GM19035 (cell line): ENCODE results near the gene RPGR.
A peak's percentile ranks its signal among the peaks of the same experiment; 100 is the strongest.

ENCODE experiments used
- ATAC-seq: cut with Tn5 transposase; IDR thresholded peaks from one replicate; pipeline ENCODE4 v1.9.1; 2021; ENCODE audit not compliant: unreplicated experiment

RPGR gene

GRCh38 chrX:38320819-38321218 lies 6.5 kb downstream of the RPGR start:
- ATAC-seq, result no peak

- no peak for ATAC-seq
These were observed 8.7 kb downstream of the RPGR start for GRCh38 chrX:38318606-38319005.

- no peak for ATAC-seq
These were observed 9.1 kb downstream of the RPGR start for GRCh38 chrX:38318196-38318595.

- no peak for ATAC-seq
These were observed 12.1 kb downstream of the RPGR start for GRCh38 chrX:38315186-38315585.

GRCh38 chrX:38313190-38313589 lies 14.1 kb downstream of the RPGR start:
- ATAC-seq, result no peak

GRCh38 chrX:38312436-38312835 lies 14.9 kb downstream of the RPGR start:
- no peak for ATAC-seq

- ATAC-seq, result no peak
These were observed 15.6 kb downstream of the RPGR start for GRCh38 chrX:38311743-38312142.

- no peak for ATAC-seq
These were observed 21.3 kb downstream of the RPGR start for GRCh38 chrX:38305971-38306370.

- no peak for ATAC-seq
These were observed 23.3 kb downstream of the RPGR start for GRCh38 chrX:38304010-38304409.

GRCh38 chrX:38293741-38294140 lies 33.6 kb downstream of the RPGR start:
- no peak for ATAC-seq

- ATAC-seq, result no peak
These were observed 39.6 kb downstream of the RPGR start for GRCh38 chrX:38287674-38288073.

- no peak for ATAC-seq
These were observed 41.7 kb downstream of the RPGR start for GRCh38 chrX:38285649-38286048.

GRCh38 chrX:38282049-38282448 lies 45.3 kb downstream of the RPGR start:
- ATAC-seq, result no peak

- no peak for ATAC-seq
These were observed 48.1 kb downstream of the RPGR start for GRCh38 chrX:38279188-38279587.

- ATAC-seq, result no peak
These were observed 48.6 kb downstream of the RPGR start for GRCh38 chrX:38278682-38279081.

- ATAC-seq, result no peak
These were observed 49.5 kb downstream of the RPGR start for GRCh38 chrX:38277802-38278201.

- ATAC-seq, result no peak
These were observed 50.2 kb downstream of the RPGR start for GRCh38 chrX:38277136-38277535.

GRCh38 chrX:38276089-38276488 lies 51.2 kb downstream of the RPGR start:
- ATAC-seq, result no peak

- peak; percentile 45 for ATAC-seq
These were observed 51.7 kb downstream of the RPGR start for GRCh38 chrX:38275615-38276014.

GRCh38 chrX:38273453-38273852 lies 53.9 kb downstream of the RPGR start:
- ATAC-seq, result peak; percentile 43

GRCh38 chrX:38271154-38271716 lies 56.1 kb downstream of the RPGR start:
- ATAC-seq, result peak; percentile 61

GRCh38 chrX:38268011-38268410 lies 59.3 kb downstream of the RPGR start:
- no peak for ATAC-seq
